ENCODE results near the gene ARAF.
"Not testable (repeated sequence)": the region's sequence is repeated elsewhere in the genome, so short reads cannot be mapped to it uniquely, and the experiment has no call there.

Gene ARAF

GRCh38 chrX:47560934-47561658 lies at the start of gene ARAF:
ARAF (plus strand) TSS chrX:47561205; CDS start chrX:47562968, 1,763 bp downstream.
- DNase-seq = peak; percentile 98

- DNase-seq = not testable (repeated sequence)
These were observed 48.6 kb upstream of the ARAF start for GRCh38 chrX:47512383-47512782.

GRCh38 chrX:47513034-47513965 lies 47.7 kb upstream of the ARAF start:
- DNase-seq = peak; percentile 27

GRCh38 chrX:47514533-47515235 lies 46.3 kb upstream of the ARAF start:
- no peak for DNase-seq

- peak; percentile 44 for DNase-seq
These were observed 44.9 kb upstream of the ARAF start for GRCh38 chrX:47515941-47516665.

GRCh38 chrX:47518144-47518543 lies 42.9 kb upstream of the ARAF start:
- no peak for DNase-seq

- DNase-seq = peak; percentile 67
These were observed 37.7 kb upstream of the ARAF start for GRCh38 chrX:47523297-47523696.

GRCh38 chrX:47523713-47524166 lies 37.3 kb upstream of the ARAF start:
- no peak for DNase-seq

- DNase-seq = no peak
These were observed 31.5 kb upstream of the ARAF start for GRCh38 chrX:47529548-47529947.

- DNase-seq = peak; percentile 40
These were observed 31.0 kb upstream of the ARAF start for GRCh38 chrX:47530049-47530448.

GRCh38 chrX:47539860-47540259 lies 21.1 kb upstream of the ARAF start:
- no peak for DNase-seq

- DNase-seq = peak; percentile 82
These were observed 20.1 kb upstream of the ARAF start for GRCh38 chrX:47540754-47541538.

- DNase-seq = no peak
These were observed 17.5 kb upstream of the ARAF start for GRCh38 chrX:47543496-47543895.

GRCh38 chrX:47556045-47556623 lies 4.9 kb upstream of the ARAF start:
- peak; percentile 90 for DNase-seq

GRCh38 chrX:47558436-47558835 lies 2.6 kb upstream of the ARAF start:
- no peak for DNase-seq

- no peak for DNase-seq
These were observed 649 bp upstream of the ARAF start for GRCh38 chrX:47560179-47560933.

GRCh38 chrX:47561659-47562151 lies 700 bp downstream of the ARAF start:
- DNase-seq = no peak

- peak; percentile 55 for DNase-seq
These were observed 1.7 kb downstream of the ARAF start for GRCh38 chrX:47562615-47563243.

GRCh38 chrX:47563801-47564315 lies 2.9 kb downstream of the ARAF start:
- peak; percentile 46 for DNase-seq
